GM19239 (cell line): ENCODE results near the gene EVA1B.

Experiments used
- DNase-seq: peaks from one replicate; pipeline ENCODE4 v3.0.0; 2011; ENCODE audit warnings: low spot score; ENCODE audit not compliant: insufficient read length
- FAIRE-seq: peaks from 2 replicates; lab custom pipeline; 2011; peaks lifted over from hg19 to GRCh38; lab: Jason Lieb, UNC

EVA1B gene

GRCh38 chr1:36321119-36321951 is 2.1 kb downstream of the EVA1B start:
- DNase-seq (no peak), FAIRE-seq (peak; percentile 8)

GRCh38 chr1:36320767-36321118 is 2.7 kb downstream of the EVA1B start:
- DNase-seq (no peak), FAIRE-seq (no peak)

- FAIRE-seq: peak; percentile 42
- no peak for DNase-seq
Measured at GRCh38 chr1:36320291-36320761, 3.1 kb downstream of the EVA1B start.

GRCh38 chr1:36309397-36309796 is 14.0 kb downstream of the EVA1B start:
- DNase-seq (no peak), FAIRE-seq (no peak)

- DNase-seq (no peak), FAIRE-seq (peak; percentile 33)
Measured at GRCh38 chr1:36307601-36308330, 15.7 kb downstream of the EVA1B start.

- FAIRE-seq (peak; percentile 90), DNase-seq (peak; percentile 97)
Measured at GRCh38 chr1:36306902-36307456, 16.5 kb downstream of the EVA1B start.

- DNase-seq (no peak), FAIRE-seq (no peak)
Measured at GRCh38 chr1:36306210-36306901, 17.1 kb downstream of the EVA1B start, which contains the start of gene SH3D21. Gene SH3D21, plus strand, starts transcription at chr1:36306368. Its CDS starts 53 bp downstream, at chr1:36306421.

- FAIRE-seq (no peak), DNase-seq (no peak)
Measured at GRCh38 chr1:36305915-36306209, 17.6 kb downstream of the EVA1B start.

- DNase-seq: no peak
Measured at GRCh38 chr1:36304970-36305914, 18.2 kb downstream of the EVA1B start.

GRCh38 chr1:36304521-36304920 is 18.9 kb downstream of the EVA1B start:
- DNase-seq (no peak), FAIRE-seq (no peak)

More at GRCh38 chr1:36304970-36305914, 18.2 kb downstream of the EVA1B start:
- FAIRE-seq: peak; percentile 87

- DNase-seq (no peak), FAIRE-seq (no peak)
Measured at GRCh38 chr1:36303650-36304360, 19.6 kb downstream of the EVA1B start.

GRCh38 chr1:36303244-36303643 is 20.2 kb downstream of the EVA1B start:
- no peak for FAIRE-seq
- DNase-seq: no peak

- DNase-seq (no peak), FAIRE-seq (no peak)
Measured at GRCh38 chr1:36301220-36301619, 22.2 kb downstream of the EVA1B start.

- DNase-seq: no peak
- no peak for FAIRE-seq
Measured at GRCh38 chr1:36300526-36300925, 22.9 kb downstream of the EVA1B start.

- FAIRE-seq: no peak
- no peak for DNase-seq
Measured at GRCh38 chr1:36298640-36299039, 24.8 kb downstream of the EVA1B start.

GRCh38 chr1:36297062-36297461 is 26.4 kb downstream of the EVA1B start:
- FAIRE-seq (no peak), DNase-seq (no peak)

- no peak for FAIRE-seq
- no peak for DNase-seq
Measured at GRCh38 chr1:36295390-36295789, 28.1 kb downstream of the EVA1B start.

GRCh38 chr1:36287595-36287994 is 35.9 kb downstream of the EVA1B start:
- FAIRE-seq: peak; percentile 37
- no peak for DNase-seq

GRCh38 chr1:36286802-36287201 is 36.6 kb downstream of the EVA1B start:
- FAIRE-seq: no peak
- DNase-seq: no peak
